Astrocyte of the spinal cord (primary cell): Measurements from ENCODE around the gene LLCFC1.

ENCODE experiments used
- DNase-seq: peaks from one replicate; pipeline ENCODE4 v3.0.0; 2011; ENCODE audit warnings: low read depth, low spot score
- H3K4me3 ChIP-seq: 2 replicates; pipeline ENCODE4 v1.5.1; 2011; ENCODE audit warnings: low read depth, mild to moderate bottlenecking, low read length, moderate library complexity
- CTCF ChIP-seq: IDR thresholded peaks from 2 replicates; pipeline ENCODE4 v1.5.1; 2012; ENCODE audit warnings: low read depth, mild to moderate bottlenecking, low read length, inconsistent platforms
- in situ Hi-C: cut with HindIII; loops from 2 replicates; pipeline ENCODE4 v1.10.0; 2017; ENCODE audit warnings: low sequenced_read_pairs

The LLCFC1 gene

GRCh38 chr7:142901426-142902259 is 37.6 kb upstream of the LLCFC1 start:
- no peak for DNase-seq
- TF ChIP-seq CTCF, result no peak
- H3K4me3 ChIP-seq, result no peak overlapping the region
- in situ Hi-C loops, result no loop called here

- in situ Hi-C loops, result no loop called here
- DNase-seq, result peak; percentile 1
- no peak for TF ChIP-seq CTCF
- no peak overlapping the region for H3K4me3 ChIP-seq
Measured at GRCh38 chr7:142904128-142904527, 35.2 kb upstream of the LLCFC1 start.

- no peak for DNase-seq
- TF ChIP-seq CTCF, result no peak
- in situ Hi-C loops, result no loop called here
- no peak overlapping the region for H3K4me3 ChIP-seq
Measured at GRCh38 chr7:142905759-142906158, 33.5 kb upstream of the LLCFC1 start.

DNA sequence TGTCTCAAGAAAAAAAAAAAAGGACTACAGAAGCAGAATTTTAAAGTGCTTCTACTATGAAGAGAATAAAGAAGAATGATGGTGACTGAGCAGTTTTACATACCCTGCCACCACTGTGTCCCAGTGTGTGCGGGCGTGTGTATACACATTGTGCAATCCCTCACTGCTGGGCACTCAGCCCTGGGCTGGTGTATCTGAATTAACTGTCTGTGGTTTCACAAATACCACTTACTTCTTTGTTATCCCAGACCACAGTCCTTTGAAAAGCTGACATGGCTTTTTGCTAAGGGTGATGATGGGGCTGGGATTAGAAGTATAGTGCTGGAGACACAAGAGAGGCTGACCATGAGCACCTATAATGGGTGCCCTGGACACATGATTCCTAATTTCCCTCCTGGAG is 32.6 kb upstream of the LLCFC1 start:
- DNase-seq, result no peak
- no peak overlapping the region for H3K4me3 ChIP-seq
- in situ Hi-C loops, result no loop called here
- no peak for TF ChIP-seq CTCF

GRCh38 chr7:142908290-142908689 is 31.0 kb upstream of the LLCFC1 start:
- no peak overlapping the region for H3K4me3 ChIP-seq
- no peak for DNase-seq
- TF ChIP-seq CTCF, result no peak
- in situ Hi-C loops, result no loop called here

DNA sequence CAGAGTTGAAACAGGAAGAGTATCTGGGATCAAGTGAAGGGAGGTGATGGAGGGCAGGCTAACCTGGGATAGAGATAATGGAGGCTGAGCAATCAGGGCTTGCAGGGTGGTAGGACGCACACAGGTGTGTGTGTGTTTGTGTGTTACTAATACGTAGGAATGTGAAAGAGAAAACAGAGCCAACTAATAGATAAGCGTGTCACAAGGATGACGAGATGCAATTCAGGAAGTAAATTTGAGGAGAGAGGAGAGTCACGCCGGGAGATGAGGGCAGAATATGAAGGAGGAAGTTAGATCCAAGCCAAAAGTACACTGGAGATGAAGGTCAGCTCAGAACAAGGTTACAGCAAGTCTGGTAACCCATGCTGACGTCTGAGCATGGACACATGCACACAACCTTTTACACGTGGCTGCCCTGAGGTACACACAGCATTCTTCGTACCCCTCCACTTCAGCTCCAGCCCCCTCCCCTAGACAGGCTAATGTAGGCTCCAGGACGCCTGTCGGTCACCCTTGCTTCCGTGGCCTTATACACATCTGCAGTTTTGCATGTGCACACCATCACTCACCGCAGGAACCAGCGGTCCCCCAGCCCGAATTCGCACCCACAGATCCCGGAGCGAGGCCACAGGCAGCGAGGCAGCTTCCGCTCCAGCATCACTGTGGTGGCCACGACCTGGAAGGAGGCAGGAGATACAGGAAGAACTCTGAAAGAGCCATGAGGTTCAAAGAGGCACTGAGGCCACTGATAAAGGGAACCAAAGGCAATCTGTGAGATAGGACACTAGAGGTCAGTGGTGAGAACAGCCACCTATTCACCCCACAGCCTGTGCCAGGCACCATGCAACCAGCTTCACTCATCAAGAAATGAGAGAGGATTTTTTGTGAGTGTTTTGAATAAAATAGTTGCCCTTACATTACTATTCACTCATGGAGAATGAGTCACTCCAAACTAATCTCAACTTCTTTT is 30.1 kb upstream of the LLCFC1 start:
- in situ Hi-C loops, result no loop called here
- TF ChIP-seq CTCF, result no peak
- H3K4me3 ChIP-seq, result no peak overlapping the region
- DNase-seq, result no peak
